GM12878 (cell line): ENCODE measurements around the gene MCEMP1. TPM values are rescaled to one million over a fixed set of nuclear protein-coding genes. Genes with fewer than 3 reads are reported as not detected.

ENCODE experiments used
- ATAC-seq: fragments of 200-7000 bp; cut with Tn5 transposase; 3 replicates; pipeline ENCODE4 v1.9.1; 2020; ENCODE audit warnings: mild to moderate bottlenecking, moderate library complexity
- BruUV-seq: library from RNA; stranded (reverse); fragments of 400-500 nt; replicated peaks from 2 replicates; lab custom pipeline; 2021; lab: Mats Ljungman, UMichigan
- CTCF ChIA-PET: fragments of 300-600 bp; sonication (Branson Sonifier 250); formaldehyde crosslinking; extraction: SDS; loops from one replicate; lab custom pipeline; 2021; ENCODE audit warnings: inconsistent platforms; lab: Yijun Ruan, JAX
- POLR2A ChIA-PET: fragments of 350-600 bp; formaldehyde crosslinking; extraction: SDS; loops from one replicate; lab custom pipeline; 2021; ENCODE audit warnings: inconsistent platforms; lab: Charles Lee
- RAD21 ChIA-PET: fragments of 300-600 bp; sonication (Branson Sonifier 250); formaldehyde crosslinking; loops from one replicate; lab custom pipeline; 2023; ENCODE audit warnings: antibody characterized with exemption; ENCODE audit not compliant: unreplicated experiment; lab: Charles Lee
- SMC1A ChIA-PET: fragments of 300-600 bp; sonication (Branson Sonifier 250); formaldehyde crosslinking; loops from one replicate; lab custom pipeline; 2023; ENCODE audit not compliant: unreplicated experiment, uncharacterized antibody; lab: Charles Lee
- DNase-seq: peaks from one replicate; pipeline ENCODE4 v3.0.0-alpha.2; 2011; ENCODE audit warnings: low read depth, low spot score
- FAIRE-seq: peaks from 3 replicates; lab custom pipeline; 2011; peaks lifted over from hg19 to GRCh38; lab: Jason Lieb, UNC
- H2AFZ ChIP-seq: 2 replicates; pipeline ENCODE4 v1.6.0; 2011; ENCODE audit warnings: low read depth, low read length, control low read depth; ENCODE audit not compliant: control insufficient read depth
- H3K27ac ChIP-seq: 2 replicates; pipeline ENCODE4 v1.5.1; 2011; ENCODE audit warnings: control low read depth; ENCODE audit not compliant: control insufficient read depth, insufficient read depth
- H3K27me3 ChIP-seq, 2 experiments: replicated peaks in 1 of 2; 2 replicates each; pipeline versions ENCODE4 v1.6.0 to v1.6.1; 2011; ENCODE audit warnings: low read length in 1 of 2; ENCODE audit not compliant: control insufficient read depth in 2 of 2, insufficient read depth in 2 of 2
- H3K36me3 ChIP-seq, 2 experiments: 2 replicates each; pipeline ENCODE4 v1.5.1; 2011; ENCODE audit warnings: low read length in 1 of 2; ENCODE audit not compliant: control insufficient read depth in 2 of 2, insufficient read depth in 2 of 2
- H3K4me1 ChIP-seq: 2 replicates; pipeline ENCODE4 v1.6.1; 2011; ENCODE audit warnings: mild to moderate bottlenecking, low read length, moderate library complexity, mixed read lengths; ENCODE audit not compliant: control insufficient read depth, insufficient read depth
- H3K4me2 ChIP-seq: 2 replicates; pipeline ENCODE4 v1.6.0; 2011; ENCODE audit warnings: control low read depth; ENCODE audit not compliant: control insufficient read depth, insufficient read depth
- H3K4me3 ChIP-seq: fragments of 200-600 bp; sonication (generic); 2 replicates; pipeline ENCODE4 v1.5.1; 2016
- H3K79me2 ChIP-seq: 2 replicates; pipeline ENCODE4 v1.6.0; 2011; ENCODE audit warnings: low read length; ENCODE audit not compliant: control insufficient read depth, insufficient read depth
- H3K9ac ChIP-seq: 2 replicates; pipeline ENCODE4 v1.8.0; 2011; ENCODE audit warnings: low read length, control low read depth, mixed read lengths; ENCODE audit not compliant: control insufficient read depth, insufficient read depth
- H3K9me3 ChIP-seq: replicated peaks from 3 replicates; pipeline ENCODE4 v1.5.1; 2011; ENCODE audit warnings: mild to moderate bottlenecking, low read length; ENCODE audit not compliant: control insufficient read depth, insufficient read depth
- H4K20me1 ChIP-seq: 2 replicates; pipeline ENCODE4 v1.6.0; 2011; ENCODE audit not compliant: control insufficient read depth, insufficient read depth
- ASH2L ChIP-seq: fragments of 300-600, 200-600 bp; sonication (generic); IDR thresholded peaks from 2 replicates; pipeline ENCODE4 v1.6.1; 2017; ENCODE audit warnings: low read depth, mild to moderate bottlenecking, borderline replicate concordance
- BCL3 ChIP-seq: IDR thresholded peaks from 2 replicates; pipeline ENCODE4 v1.6.1; 2011; ENCODE audit warnings: borderline replicate concordance, low read depth, mild to moderate bottlenecking, moderate library complexity, low read length; ENCODE audit not compliant: insufficient read depth, poor library complexity, severe bottlenecking
- BCLAF1 ChIP-seq: fragments of 450-650 bp; IDR thresholded peaks from 2 replicates; pipeline ENCODE4 v1.6.1; 2017; ENCODE audit warnings: antibody characterized with exemption, mild to moderate bottlenecking, moderate library complexity
- CBX3 ChIP-seq: fragments of 200-600 bp; sonication (generic); IDR thresholded peaks from 2 replicates; pipeline ENCODE4 v1.6.1; 2016; ENCODE audit warnings: low read depth, borderline replicate concordance
- CHD4 ChIP-seq: fragments of 200-600 bp; sonication (generic); IDR thresholded peaks from 2 replicates; pipeline ENCODE4 v1.6.1; 2016; ENCODE audit warnings: mild to moderate bottlenecking
- EGR1 ChIP-seq, 2 experiments: IDR thresholded peaks; 1 replicate in 1 of 2; 2 replicates in 1 of 2; pipeline ENCODE4 v1.6.1; 2011 to 2012; ENCODE audit warnings: low read depth in 2 of 2, low read length in 2 of 2, borderline replicate concordance in 1 of 2, mild to moderate bottlenecking in 1 of 2, moderate library complexity in 1 of 2
- EP300 ChIP-seq, 2 experiments: fragments of 150-350 bp in 1 of 2; IDR thresholded peaks; 2 replicates each; pipeline ENCODE4 v1.6.1; 2011 to 2012; ENCODE audit warnings: low read depth in 2 of 2, low read length in 2 of 2, borderline replicate concordance in 1 of 2, improper control_type of control experiment in 1 of 2, inconsistent platforms in 1 of 2; ENCODE audit not compliant: control insufficient read depth in 1 of 2
- HCFC1 ChIP-seq: fragments of 150-350 bp; IDR thresholded peaks from 2 replicates; pipeline ENCODE4 v1.6.1; 2014; ENCODE audit warnings: low read length
- KAT2A ChIP-seq: conservative IDR thresholded peaks from 2 replicates; pipeline ENCODE4 v1.6.1; 2011; ENCODE audit warnings: low read depth, low read length; ENCODE audit not compliant: control insufficient read depth
- LARP7 ChIP-seq: fragments of 450-650 bp; IDR thresholded peaks from 2 replicates; pipeline ENCODE4 v1.6.1; 2017; ENCODE audit warnings: mild to moderate bottlenecking
- MTA3 ChIP-seq: IDR thresholded peaks from 2 replicates; pipeline ENCODE4 v1.6.1; 2012; ENCODE audit warnings: low read length, inconsistent platforms, borderline replicate concordance
- MXI1 ChIP-seq: fragments of 150-350 bp; IDR thresholded peaks from 2 replicates; pipeline ENCODE4 v1.6.1; 2011; ENCODE audit warnings: low read depth, mild to moderate bottlenecking, inconsistent platforms, low read length, improper control_type of control experiment
- PML ChIP-seq: IDR thresholded peaks from 2 replicates; pipeline ENCODE4 v1.6.1; 2012; ENCODE audit warnings: low read length, inconsistent platforms
- POLR2AphosphoS5 ChIP-seq: IDR thresholded peaks from 2 replicates; pipeline ENCODE4 v1.6.1; 2011; ENCODE audit warnings: mild to moderate bottlenecking, low read length, inconsistent platforms
- RAD51 ChIP-seq: fragments of 450-650 bp; IDR thresholded peaks from 2 replicates; pipeline ENCODE4 v1.6.1; 2016; ENCODE audit warnings: moderate library complexity, mild to moderate bottlenecking, inconsistent platforms
- RUNX3 ChIP-seq: IDR thresholded peaks from 2 replicates; pipeline ENCODE4 v1.6.1; 2012; ENCODE audit warnings: low read length, inconsistent platforms
- SMAD1 ChIP-seq: fragments of 450-650 bp; IDR thresholded peaks from 2 replicates; pipeline ENCODE4 v1.6.1; 2018; ENCODE audit warnings: mild to moderate bottlenecking, low read depth; ENCODE audit not compliant: partially characterized antibody
- TARDBP ChIP-seq: IDR thresholded peaks from 2 replicates; pipeline ENCODE4 v1.6.1; 2016; ENCODE audit warnings: borderline replicate concordance
- WRNIP1 ChIP-seq: IDR thresholded peaks from 2 replicates; pipeline ENCODE4 v1.6.1; 2011; ENCODE audit warnings: low read depth, low read length, improper control_type of control experiment, borderline replicate concordance
- ZNF207 ChIP-seq: fragments of 450-650 bp; IDR thresholded peaks from 2 replicates; pipeline ENCODE4 v1.6.1; 2014; ENCODE audit warnings: antibody characterized with exemption, mild to moderate bottlenecking, borderline replicate concordance
- WGBS: methylation state at CpG from one replicate; pipeline ENCODE4 v1.1.6; 2016; ENCODE audit warnings: low lambda C conversion rate; ENCODE audit not compliant: insufficient replicate concordance, insufficient coverage; ENCODE audit errors: missing lambda C conversion rate; 5-methylcytosine and 5-hydroxymethylcytosine counted together
- in situ Hi-C: fragments of 300-500 bp; cut with MboI; formaldehyde crosslinking; loops from 9 replicates; pipeline ENCODE4 v1.14.3; 2018; ENCODE audit warnings: mixed read lengths
- intact Hi-C: fragments of 100-400 bp; cut with micrococcal nuclease; formaldehyde crosslinking; loops from one replicate; pipeline ENCODE4 v1.14.2; 2022; ENCODE audit not compliant: unreplicated experiment
- polyA plus RNA-seq, 11 experiments: library from polyadenylated mRNA; depleted of rRNA in 4 of 11; unstranded in 6 of 11; stranded (reverse) in 5 of 11; fragments of >200 nt; fragmentation: Nextera tagmentation in 4 of 11; fragmentation: Illumina TruSeq in 1 of 11; extraction: Ambion mirVana in 4 of 11; extraction: Trizol in 1 of 11; gene quantifications; 1 replicate in 1 of 11; 2 replicates in 10 of 11; pipeline versions ENCODE4 v1.2.1 to v1.2.3, GENCODE V29; 2011 to 2016; ENCODE audit warnings: inconsistent platforms in 2 of 11, missing spikeins in 2 of 11, low read depth in 1 of 11
- total RNA-seq, 4 experiments: library from RNA; depleted of rRNA in 3 of 4; stranded (reverse); fragments of >200 nt in 3 of 4; fragmentation: Illumina TruSeq in 1 of 4; extraction: Trizol in 1 of 4; gene quantifications; 2 replicates each; pipeline versions ENCODE4 v1.2.1 to v1.2.3, GENCODE V29; 2013 to 2021

Gene MCEMP1
- total and polyA plus RNA-seq, 10 of the 15 experiments (the other 5 are each of a cell fraction or from before 2014, with no cell fraction given) = 0.08 to 0.55 (median 0.26) TPM; not detected in 1

GRCh38 chr19:7629347-7630054 is 47.4 kb upstream of the MCEMP1 start, which contains the start of the genes PET100 and XAB2:
Gene PET100 (plus strand): TSS chr19:7629793. CDS start chr19:7629834, 41 bp downstream.
Gene XAB2 (minus strand): TSS chr19:7629545. CDS start chr19:7629527, 18 bp downstream.
- Histone ChIP-seq H2AFZ (peak within 1 kb of the TSS; percentile 42), H3K27me3 (no peaks in the 10 kb centered on the region), H3K79me2 (peaks cover 41% of the 10 kb centered on the region), H3K4me1 (peaks cover 13% of the 10 kb centered on the region), H3K9me3 (no peaks in the 10 kb centered on the region), H3K4me3 (peak within 1 kb of the TSS; percentile 96), H4K20me1 (no peaks in the 10 kb centered on the region), H3K9ac (peak within 1 kb of the TSS; percentile 94), H3K4me2 (peak within 1 kb of the TSS; percentile 99), H3K27ac (peak within 1 kb of the TSS; percentile 80), H3K36me3 (peaks cover 0 to 7% of the 10 kb centered on the region in 2 experiments; a peak in 3 of 4 replicates)
- intact Hi-C loops (no loop called here), in situ Hi-C loops (no loop called here)
- ChIA-PET RAD21 (interaction anchor here (0.6 to 1.9 kb wide), 7 partner anchors 24 to 530 kb away, joined by 3 to 11 read pairs (median 3); no protein-coding TSS in a partner anchor), SMC1A (interaction anchor here (1.0 to 1.7 kb wide), 3 partner anchors 9 to 61 kb away, joined by 3 to 5 read pairs (median 4); no protein-coding TSS in a partner anchor), CTCF (interaction anchor here (0.6 to 2.0 kb wide), 12 partner anchors 9 to 275 kb away, joined by 3 to 11 read pairs (median 3); partner anchors contain the start of gene TRAPPC5), POLR2A (interaction anchor here (0.5 to 1.1 kb wide), 6 partner anchors 23 to 233 kb away, joined by 3 to 4 read pairs (median 3); partner anchors contain the start of gene PNPLA6)
- DNase-seq (peak; percentile 99), FAIRE-seq (peak; percentile 100), ATAC-seq (peak; percentile 100)
- no TSS peak for BruUV-seq
- WGBS = under 1% methylated on average over 40 of the region's 40 CpGs
- TF ChIP-seq MXI1 (peak; percentile 90), RUNX3 (peak; percentile 16; the same call in 1 of the 2 replicates), CBX3 (no peak), CHD4 (no peak), BCLAF1 (no peak), RAD51 (no peak), EP300 (IDR thresholded peaks at IDR 0.05; ENCODE audit: borderline replicate concordance in 1 of 2, control insufficient read depth in 1 of 2, low read depth in 2 of 2, low read length in 2 of 2) (no peak), MTA3 (no peak), LARP7 (0 out of 2 replicates have a peak, but pooled peaks have one; percentile 37), WRNIP1 (no peak), SMAD1 (no peak), BCL3 (no peak), PML (no peak), HCFC1 (peak; percentile 77), TARDBP (no peak; the same call in 1 of the 2 replicates), POLR2AphosphoS5 (peak; percentile 82), EGR1 (IDR thresholded peaks at IDR 0.05; ENCODE audit: borderline replicate concordance in 1 of 2, low read depth in 2 of 2, low read length in 2 of 2) (no peak), ASH2L (no peak), ZNF207 (peak; percentile 50; the same call in 1 of the 2 replicates), KAT2A (no peak)
